ENCODE data around the gene CACNB2.

DNA sequence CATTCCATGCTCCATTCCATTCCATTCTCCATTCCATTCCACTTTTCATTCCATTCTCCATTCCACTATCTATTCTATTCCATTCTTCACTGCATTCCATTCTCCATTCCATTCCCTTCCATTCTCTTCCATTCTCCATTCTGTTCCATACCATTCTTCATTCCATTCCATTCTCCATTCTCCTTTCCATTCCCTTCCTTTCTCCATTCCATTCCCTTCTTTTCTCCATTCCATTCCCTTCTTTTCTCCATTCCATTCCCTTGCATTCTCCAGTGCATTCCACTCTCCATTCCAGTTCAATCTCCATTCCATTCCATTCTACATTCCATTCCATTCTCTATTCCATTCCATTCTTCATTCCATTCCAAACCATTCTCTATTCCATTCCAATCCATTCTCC lies 430.9 kb downstream of the CACNB2 start:
- TF ChIP-seq CTCF (IDR thresholded peaks at IDR 0.05; ENCODE audit: insufficient read depth, low read length) (no peak), POLR2AphosphoS5 (IDR thresholded peaks at IDR 0.05; ENCODE audit: low read depth) (no peak), REST (IDR thresholded peaks at IDR 0.05; ENCODE audit: insufficient replicate concordance, low read depth) (no peak)

Data from HL-60 (cell line).